ENCODE data around the gene SIGLEC5.
A peak's percentile ranks its signal among the peaks of the same experiment; 100 is the strongest.

Gene SIGLEC5

DNA sequence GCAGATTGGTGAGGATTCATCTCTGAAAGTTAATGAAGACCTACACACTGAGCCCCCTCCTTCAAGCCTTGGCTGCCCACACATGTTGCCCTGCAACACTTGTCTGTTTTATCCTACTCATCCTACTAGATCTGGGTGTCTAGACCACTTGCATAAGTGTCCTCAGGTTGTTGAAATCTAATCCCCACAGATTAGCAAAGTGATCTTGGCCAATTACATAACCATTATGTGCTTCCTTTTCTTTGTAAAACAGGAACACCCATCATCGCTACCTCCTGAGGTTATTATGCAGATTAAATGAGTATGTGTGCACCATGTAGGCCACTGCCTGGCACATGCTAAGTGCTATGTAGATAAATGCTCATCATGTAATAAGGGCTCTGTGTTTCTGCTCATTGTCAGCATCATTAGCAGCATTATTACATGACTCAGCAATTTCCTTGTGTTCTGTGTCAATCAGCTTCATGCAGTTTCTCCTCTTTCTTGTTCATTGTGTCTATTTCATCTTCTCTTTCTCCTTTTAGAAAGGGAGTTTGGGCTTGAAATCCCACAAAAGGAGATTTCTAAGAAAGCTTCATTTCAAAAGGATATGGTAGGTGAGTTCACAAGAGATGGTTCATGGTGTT, 44.0 kb downstream of the SIGLEC5 start:
- Histone ChIP-seq H3K27me3 (ENCODE audit: insufficient read depth, low read length, poor library complexity) (no peaks in the 10 kb centered on the region), H3K4me2 (ENCODE audit: insufficient read depth, low read length) (no peak overlapping the region), H4K20me1 (ENCODE audit: insufficient read depth, low read length) (no peaks in the 10 kb centered on the region), H3K9me3 (ENCODE audit: insufficient read depth, low read length, severe bottlenecking) (peaks cover 6% of the 10 kb centered on the region), H3K4me3 (ENCODE audit: low read depth in 1 of 2, low read length in 2 of 2) (no peak overlapping the region), H3K9ac (ENCODE audit: low read depth, low read length) (no peak overlapping the region), H3K79me2 (ENCODE audit: insufficient read depth, low read length) (no peaks in the 10 kb centered on the region), H2AFZ (ENCODE audit: low read depth, low read length) (no peak overlapping the region), H3K4me1 (ENCODE audit: insufficient read depth, low read length) (no peaks in the 10 kb centered on the region), H3K27ac (ENCODE audit: low read length) (no peak overlapping the region), H3K36me3 (ENCODE audit: insufficient read depth, low read length) (peaks cover 73% of the 10 kb centered on the region)
- DNase-seq (no peak), ATAC-seq (ENCODE audit: insufficient read depth, low read depth) (no peak)
- TF ChIP-seq EZH2 (IDR thresholded peaks at IDR 0.05; ENCODE audit: borderline replicate concordance, low read depth, low read length, severe bottlenecking), result no peak
- TF ChIP-seq, protein P1, sequence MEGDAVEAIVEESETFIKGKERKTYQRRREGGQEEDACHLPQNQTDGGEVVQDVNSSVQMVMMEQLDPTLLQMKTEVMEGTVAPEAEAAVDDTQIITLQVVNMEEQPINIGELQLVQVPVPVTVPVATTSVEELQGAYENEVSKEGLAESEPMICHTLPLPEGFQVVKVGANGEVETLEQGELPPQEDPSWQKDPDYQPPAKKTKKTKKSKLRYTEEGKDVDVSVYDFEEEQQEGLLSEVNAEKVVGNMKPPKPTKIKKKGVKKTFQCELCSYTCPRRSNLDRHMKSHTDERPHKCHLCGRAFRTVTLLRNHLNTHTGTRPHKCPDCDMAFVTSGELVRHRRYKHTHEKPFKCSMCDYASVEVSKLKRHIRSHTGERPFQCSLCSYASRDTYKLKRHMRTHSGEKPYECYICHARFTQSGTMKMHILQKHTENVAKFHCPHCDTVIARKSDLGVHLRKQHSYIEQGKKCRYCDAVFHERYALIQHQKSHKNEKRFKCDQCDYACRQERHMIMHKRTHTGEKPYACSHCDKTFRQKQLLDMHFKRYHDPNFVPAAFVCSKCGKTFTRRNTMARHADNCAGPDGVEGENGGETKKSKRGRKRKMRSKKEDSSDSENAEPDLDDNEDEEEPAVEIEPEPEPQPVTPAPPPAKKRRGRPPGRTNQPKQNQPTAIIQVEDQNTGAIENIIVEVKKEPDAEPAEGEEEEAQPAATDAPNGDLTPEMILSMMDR (IDR thresholded peaks at IDR 0.05; ENCODE audit: borderline replicate concordance, extremely low read depth, low read length, poor library complexity, severe bottlenecking), result no peak

DNA sequence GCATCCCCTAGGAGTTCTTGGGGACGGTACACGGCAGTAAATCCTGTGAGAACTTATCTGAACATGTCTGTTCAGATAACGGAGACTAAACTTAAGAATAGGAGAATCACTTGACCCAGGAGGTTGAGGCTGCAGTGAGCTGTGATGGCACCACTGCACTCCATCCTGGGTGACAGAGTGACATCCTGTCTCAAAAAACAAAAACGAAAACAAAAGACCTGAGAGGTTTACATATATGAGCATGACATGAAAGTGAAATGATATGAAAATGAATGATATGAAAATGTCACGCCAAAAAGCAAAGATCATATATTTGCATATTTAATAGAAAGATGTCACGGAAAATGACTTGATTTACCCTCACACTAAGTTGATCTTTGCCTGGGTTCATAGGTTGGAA, 53.4 kb downstream of the SIGLEC5 start:
- Histone ChIP-seq H3K4me2 (ENCODE audit: insufficient read depth, low read length) (no peak overlapping the region), H3K27ac (ENCODE audit: low read length) (no peak overlapping the region), H4K20me1 (ENCODE audit: insufficient read depth, low read length) (no peaks in the 10 kb centered on the region; the same call in 1 of the 2 replicates), H3K36me3 (ENCODE audit: insufficient read depth, low read length) (peaks cover 75% of the 10 kb centered on the region), H2AFZ (ENCODE audit: low read depth, low read length) (no peak overlapping the region), H3K9me3 (ENCODE audit: insufficient read depth, low read length, severe bottlenecking) (no peaks in the 10 kb centered on the region), H3K9ac (ENCODE audit: low read depth, low read length) (no peak overlapping the region), H3K79me2 (ENCODE audit: insufficient read depth, low read length) (peaks cover 30% of the 10 kb centered on the region), H3K4me3 (ENCODE audit: low read depth in 1 of 2, low read length in 2 of 2) (no peak overlapping the region), H3K27me3 (ENCODE audit: insufficient read depth, low read length, poor library complexity) (no peaks in the 10 kb centered on the region), H3K4me1 (ENCODE audit: insufficient read depth, low read length) (peaks cover 23% of the 10 kb centered on the region)
- ATAC-seq (ENCODE audit: insufficient read depth, low read depth) (no peak), DNase-seq (no peak)
- TF ChIP-seq, protein P1 (IDR thresholded peaks at IDR 0.05; ENCODE audit: borderline replicate concordance, extremely low read depth, low read length, poor library complexity, severe bottlenecking), result no peak
- TF ChIP-seq EZH2 (IDR thresholded peaks at IDR 0.05; ENCODE audit: borderline replicate concordance, low read depth, low read length, severe bottlenecking), result no peak

DNA sequence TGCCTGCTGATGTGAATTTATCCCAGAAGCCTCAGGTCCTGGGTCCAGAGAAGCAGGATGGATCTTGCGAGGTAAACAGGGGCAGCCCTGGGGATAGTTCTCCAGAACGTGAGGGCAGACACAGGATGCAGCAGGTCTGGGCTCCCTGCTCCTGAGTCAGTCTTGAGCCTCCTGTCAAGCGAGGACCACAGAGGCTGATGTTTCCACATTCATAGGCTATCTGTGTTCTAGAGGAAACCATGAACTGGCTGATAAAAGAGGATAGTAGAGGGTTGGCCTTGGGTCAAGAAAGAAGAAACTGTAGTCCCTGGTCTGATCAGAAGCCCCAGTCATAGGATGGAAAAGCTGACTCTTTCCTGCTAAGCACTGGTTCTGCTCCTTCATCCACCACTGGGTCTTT, 56.9 kb downstream of the SIGLEC5 start:
- H3K27me3 ChIP-seq (ENCODE audit: insufficient read depth, low read length, poor library complexity), result no peaks in the 10 kb centered on the region
- TF ChIP-seq, protein P1 (IDR thresholded peaks at IDR 0.05; ENCODE audit: borderline replicate concordance, extremely low read depth, low read length, poor library complexity, severe bottlenecking), result no peak
- TF ChIP-seq EZH2 (IDR thresholded peaks at IDR 0.05; ENCODE audit: borderline replicate concordance, low read depth, low read length, severe bottlenecking), result no peak
- peaks cover 38% of the 10 kb centered on the region for H3K79me2 ChIP-seq (ENCODE audit: insufficient read depth, low read length)
- H3K4me2 ChIP-seq (ENCODE audit: insufficient read depth, low read length), result peak overlapping the region; percentile 99
- H3K9me3 ChIP-seq (ENCODE audit: insufficient read depth, low read length, severe bottlenecking), result no peaks in the 10 kb centered on the region
- H2AFZ ChIP-seq (ENCODE audit: low read depth, low read length), result no peak overlapping the region
- no peak for ATAC-seq (ENCODE audit: insufficient read depth, low read depth)
- peaks cover 48% of the 10 kb centered on the region for H3K36me3 ChIP-seq (ENCODE audit: insufficient read depth, low read length)
- no peak overlapping the region for H3K27ac ChIP-seq (ENCODE audit: low read length)
- no peak overlapping the region for H3K9ac ChIP-seq (ENCODE audit: low read depth, low read length)
- H3K4me1 ChIP-seq (ENCODE audit: insufficient read depth, low read length), result peaks cover 32% of the 10 kb centered on the region
- no peaks in the 10 kb centered on the region; the same call in 1 of the 2 replicates for H4K20me1 ChIP-seq (ENCODE audit: insufficient read depth, low read length)
- H3K4me3 ChIP-seq (ENCODE audit: low read depth in 1 of 2, low read length in 2 of 2), result peak overlapping the region in 1 of 2 experiments; percentile 92; a peak in 1 of 4 replicates
- no peak for DNase-seq
